ENCODE results near the gene SPTBN1.

Gene SPTBN1

DNA sequence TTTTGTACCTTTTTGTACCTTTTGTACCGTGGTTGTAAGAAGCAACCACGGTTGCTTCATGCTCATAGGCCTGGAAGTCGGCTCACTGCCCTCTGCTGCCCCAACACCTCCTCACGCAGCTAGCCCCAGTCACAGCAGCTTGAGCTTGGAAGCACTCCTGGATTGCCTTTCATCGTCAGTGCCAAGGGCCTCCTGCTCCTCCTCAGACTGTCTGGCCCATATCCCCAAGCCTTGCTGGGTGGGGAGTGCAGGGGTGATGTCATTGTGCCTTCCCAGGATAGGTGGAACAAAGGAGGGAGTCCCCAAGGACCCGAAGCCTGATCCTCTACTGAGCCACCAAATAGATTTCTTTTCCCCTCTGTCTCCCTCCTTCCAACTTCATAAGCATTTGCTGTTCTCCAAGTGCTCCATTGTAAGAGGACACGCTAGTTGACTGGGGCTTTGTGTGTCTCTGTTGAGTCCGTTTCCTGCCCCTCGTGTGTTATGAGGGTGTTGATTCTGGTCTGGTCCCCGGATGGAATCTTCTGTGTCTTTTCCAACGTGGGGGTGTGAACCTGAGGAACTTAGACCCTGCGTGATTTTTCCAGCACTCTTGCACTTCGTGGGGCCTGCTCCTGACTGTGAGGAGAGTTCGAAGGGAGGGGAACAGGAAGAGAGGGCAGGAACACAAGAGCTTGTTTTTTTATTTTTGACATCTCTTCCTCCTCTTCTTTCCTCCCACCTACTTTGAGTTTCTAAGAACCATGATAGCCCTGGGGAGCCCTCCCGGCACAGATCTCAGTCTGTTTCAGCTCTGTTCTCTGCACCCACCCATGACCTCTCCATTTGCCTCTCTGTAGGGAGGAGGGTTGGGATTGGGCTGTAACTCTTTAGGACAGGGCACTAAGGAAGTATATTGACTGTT, 140.1 kb downstream of the SPTBN1 start:
- no peak for DNase-seq

DNA sequence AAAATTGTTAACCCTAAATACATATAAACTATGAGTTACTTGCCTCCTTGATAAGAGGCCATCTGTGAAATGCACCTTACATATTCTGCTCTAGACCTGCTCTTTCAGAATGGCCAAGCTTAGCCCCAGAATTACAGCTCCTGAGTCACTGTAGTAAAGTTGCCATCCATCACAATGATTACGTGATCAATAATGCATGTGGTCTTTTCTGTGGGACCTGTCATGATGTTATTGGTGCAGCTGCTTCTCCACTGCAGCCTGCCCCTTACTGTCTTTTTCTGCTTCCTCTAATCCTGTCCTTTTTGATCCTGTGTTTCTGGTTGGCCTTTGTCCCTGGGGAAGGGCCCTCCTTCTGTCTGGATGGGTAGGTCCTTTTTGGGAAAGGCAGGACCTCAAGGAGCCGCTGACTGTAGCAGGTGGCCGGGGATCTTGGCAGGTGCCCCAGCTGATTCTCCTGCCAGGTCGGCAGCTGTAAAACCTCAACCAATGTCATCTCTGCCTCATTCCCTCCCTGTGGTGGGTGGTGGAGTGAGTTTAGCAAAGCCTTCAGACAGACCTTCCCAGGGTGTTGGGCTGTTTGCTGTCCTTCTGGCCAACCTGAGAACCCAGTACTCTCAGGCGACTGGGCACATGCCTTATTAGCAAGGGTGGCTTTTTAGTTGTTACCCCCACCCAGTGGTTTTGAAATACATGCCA, 141.2 kb downstream of the SPTBN1 start:
- no peak for DNase-seq

- no peak for DNase-seq
Measured at GRCh38 chr2:54598347-54599325, 142.5 kb downstream of the SPTBN1 start.

DNA sequence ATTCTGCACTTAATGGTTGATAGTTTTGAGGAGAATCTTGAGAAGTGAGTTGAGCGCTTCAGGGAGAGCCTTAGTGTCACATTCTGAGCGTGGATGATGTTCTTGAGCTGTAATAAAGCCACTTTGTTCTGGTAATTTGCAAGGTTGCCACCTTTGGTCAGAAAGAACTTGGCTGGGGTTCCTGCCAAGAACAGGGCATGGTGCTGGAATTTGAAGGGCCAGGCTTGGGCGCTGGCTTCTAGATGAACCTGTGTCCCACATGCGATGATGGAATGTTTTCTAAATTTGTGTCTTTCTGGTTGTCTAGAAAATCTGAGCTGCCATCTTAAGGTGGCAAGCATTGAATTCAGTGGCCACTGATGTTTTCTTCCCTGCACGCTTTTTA, 143.2 kb downstream of the SPTBN1 start:
- DNase-seq, result no peak

DNA sequence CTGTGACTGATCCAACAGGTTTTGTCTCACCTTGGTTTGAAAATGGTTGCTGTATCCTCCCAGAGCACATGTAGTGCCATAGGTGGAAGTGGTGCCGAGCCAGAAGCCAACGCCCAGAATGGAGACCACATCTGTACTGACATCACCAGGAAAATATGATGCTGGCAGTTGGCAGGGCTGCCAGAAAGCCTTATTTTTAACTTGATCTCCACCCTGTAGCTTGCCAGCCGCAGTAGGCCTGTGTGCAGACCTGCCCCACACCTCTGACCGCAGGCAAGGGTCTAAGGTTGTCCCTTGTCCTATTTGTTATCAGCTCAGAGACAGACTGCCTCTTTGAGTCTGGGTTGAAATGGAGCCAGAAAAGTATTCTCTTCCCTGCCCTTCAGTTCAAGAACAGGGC, 143.8 kb downstream of the SPTBN1 start:
- no peak for DNase-seq

DNA sequence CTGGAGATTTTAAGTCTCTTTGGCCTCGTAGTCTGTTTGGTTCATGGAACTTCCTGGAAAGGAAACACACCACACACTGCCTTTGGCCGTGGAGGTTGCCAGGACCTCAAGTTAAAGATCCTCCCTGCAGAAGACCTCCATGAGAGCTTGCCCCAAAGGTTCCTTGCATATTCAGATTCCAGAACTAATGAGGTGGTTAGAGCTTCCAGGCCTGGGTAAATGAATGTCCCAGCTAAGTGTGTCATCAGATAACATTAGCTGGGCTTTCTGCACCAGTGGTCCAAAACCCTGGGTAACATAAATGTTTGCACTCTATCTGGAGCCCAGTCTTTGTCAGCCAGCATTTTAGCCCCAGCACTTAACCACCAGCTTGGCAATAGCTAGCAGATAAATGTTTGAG, 145.2 kb downstream of the SPTBN1 start:
- DNase-seq, result no peak

DNA sequence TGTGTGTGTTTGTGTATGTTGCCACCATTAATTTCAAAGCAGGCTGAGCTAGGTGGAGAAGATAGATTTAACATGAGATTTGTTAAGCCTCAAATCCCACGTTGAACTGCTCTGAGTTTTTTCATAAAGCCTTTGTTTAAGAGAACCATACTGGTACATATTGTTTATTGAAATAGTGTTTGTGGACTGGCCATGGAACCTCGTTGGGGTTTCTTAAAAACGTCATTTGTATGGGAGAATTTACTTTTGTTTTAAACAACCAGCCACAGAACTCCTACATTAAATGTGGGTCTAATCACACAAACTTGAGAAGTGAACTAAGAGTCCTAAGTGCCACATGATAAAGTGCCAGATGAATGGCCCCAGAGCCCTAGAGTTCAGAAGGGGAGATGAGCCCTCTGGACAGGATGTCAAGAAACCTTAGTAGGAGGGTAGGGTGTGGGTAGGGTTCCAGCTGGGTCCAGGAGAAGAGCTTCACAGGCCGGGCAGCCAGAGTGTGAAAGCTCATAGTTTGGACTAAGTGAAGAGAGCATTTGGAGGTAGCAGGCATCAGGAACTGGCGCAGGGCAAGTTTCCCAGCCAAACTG, 146.7 kb downstream of the SPTBN1 start:
- DNase-seq, result no peak

GRCh38 chr2:54603357-54603756, 147.2 kb downstream of the SPTBN1 start:
- DNase-seq, result no peak

DNA sequence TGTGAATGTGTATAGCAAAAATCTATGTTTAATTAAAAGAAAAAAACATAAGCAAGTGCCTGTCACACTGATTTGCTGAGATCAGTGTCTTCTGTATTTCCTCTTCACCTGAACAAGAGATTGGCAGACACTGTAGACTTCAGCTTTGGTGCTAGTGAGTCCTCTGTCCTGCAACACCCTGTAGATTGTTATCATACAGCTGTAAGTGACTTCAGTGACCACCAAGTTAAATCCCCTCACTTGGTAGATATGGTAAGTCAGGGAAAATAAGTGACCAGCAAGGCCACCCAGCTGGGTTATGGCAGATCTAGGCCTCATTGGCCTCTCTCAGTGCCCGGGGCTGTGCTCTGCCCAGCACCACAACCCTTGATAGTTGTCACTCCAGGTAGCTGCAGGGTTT, 147.7 kb downstream of the SPTBN1 start:
- DNase-seq, result no peak

- no peak for DNase-seq
Measured at GRCh38 chr2:54604871-54605270, 148.7 kb downstream of the SPTBN1 start.

- DNase-seq, result no peak
Measured at GRCh38 chr2:54605836-54606235, 149.7 kb downstream of the SPTBN1 start.

DNA sequence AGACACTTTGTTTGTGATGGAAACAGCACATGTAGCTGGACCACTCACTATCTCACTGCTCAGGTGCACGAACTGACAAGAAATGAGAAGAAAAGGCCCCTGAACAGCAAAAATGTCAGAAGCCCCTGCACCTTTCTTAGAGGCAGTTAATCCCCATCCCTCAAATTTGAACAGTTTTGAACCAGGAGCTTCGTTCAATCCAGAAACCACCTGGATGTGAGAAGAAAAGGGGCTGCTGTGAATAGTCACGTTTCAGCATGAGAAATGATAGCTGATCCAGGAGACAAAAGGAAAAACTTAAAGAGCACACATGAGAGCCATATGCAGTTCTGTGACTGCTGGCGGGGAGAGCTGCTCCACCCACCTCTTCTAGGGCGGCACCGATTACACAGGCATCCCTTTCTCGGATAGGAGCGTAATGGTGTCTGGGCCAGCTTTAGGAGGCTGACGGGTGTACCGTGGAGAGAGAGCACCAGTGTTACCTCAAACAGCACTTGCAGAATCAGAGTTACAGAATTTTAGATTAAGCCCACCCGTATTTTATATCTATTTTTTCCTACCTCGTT, 150.3 kb downstream of the SPTBN1 start:
- DNase-seq, result no peak

DNA sequence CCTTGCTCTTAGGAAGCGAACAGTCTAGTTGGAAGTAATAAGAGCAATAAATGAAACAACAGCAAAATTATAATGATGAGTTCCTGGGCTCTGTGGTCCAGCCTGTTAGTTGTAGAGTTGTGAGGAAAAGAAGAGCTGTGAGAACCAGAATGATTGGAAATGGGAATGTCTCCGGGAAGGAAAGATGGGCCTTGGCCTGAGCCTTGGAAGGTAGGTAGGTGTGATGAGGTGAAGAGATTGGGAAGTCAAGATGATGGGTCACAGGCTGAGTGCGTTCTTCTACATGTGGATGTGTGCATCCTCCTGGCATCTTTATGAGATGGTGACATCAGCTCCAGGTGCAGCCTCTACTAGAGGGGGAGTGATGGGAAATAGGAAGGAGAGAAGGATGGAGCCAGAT, 152.1 kb downstream of the SPTBN1 start:
- DNase-seq, result no peak

GRCh38 chr2:54609241-54609640, 153.1 kb downstream of the SPTBN1 start:
- no peak for DNase-seq

GRCh38 chr2:54609647-54610046, 153.5 kb downstream of the SPTBN1 start:
- no peak for DNase-seq

DNA sequence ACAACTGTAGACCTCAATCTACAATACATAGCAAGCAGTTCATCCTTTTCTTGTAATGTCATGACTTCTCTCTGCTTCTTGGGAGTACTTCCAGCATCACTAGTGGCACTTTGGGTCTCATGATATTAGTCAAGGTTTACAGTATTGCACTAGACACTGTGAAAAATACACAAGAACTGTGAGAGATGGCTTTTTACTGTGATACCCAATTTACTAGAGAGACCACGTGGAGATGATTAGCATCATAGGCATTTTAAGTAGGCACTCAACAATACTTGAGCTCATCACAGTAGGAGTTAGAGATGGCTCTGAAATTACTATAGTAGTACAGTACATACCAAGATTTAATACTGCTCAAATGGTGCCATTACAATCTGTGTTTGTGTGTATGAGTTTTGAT, 154.6 kb downstream of the SPTBN1 start:
- DNase-seq, result no peak

DNA sequence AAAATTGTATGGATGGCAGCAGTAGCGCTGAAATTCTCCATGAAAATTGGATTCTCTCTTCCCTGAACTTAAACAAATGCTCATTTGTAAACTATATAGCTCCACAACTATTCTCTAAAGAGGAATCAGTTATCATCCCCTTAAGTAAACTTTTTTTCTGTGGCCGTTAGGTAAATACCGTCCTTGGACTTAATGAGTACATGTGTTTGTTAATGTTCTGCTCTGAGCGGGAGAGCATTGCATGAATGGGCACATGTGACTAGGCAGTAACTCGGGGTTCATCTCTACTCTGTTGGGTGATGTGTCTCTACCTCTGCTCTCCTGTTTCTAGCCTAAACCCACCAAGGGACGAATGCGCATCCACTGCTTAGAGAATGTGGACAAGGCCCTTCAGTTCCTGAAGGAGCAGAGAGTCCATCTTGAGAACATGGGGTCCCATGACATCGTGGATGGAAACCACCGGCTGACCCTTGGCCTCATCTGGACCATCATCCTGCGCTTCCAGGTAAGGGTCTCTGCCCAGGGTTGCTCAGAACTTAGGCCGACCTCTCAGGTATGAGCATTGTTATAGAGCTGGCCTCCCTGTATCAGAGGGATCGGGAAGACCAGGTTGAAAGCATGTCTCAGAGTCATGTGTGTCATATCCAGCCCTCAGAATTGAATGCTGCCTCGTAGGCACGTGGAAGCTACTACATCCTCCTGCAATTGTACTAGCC, 155.9 kb downstream of the SPTBN1 start:
- no peak for DNase-seq

DNA sequence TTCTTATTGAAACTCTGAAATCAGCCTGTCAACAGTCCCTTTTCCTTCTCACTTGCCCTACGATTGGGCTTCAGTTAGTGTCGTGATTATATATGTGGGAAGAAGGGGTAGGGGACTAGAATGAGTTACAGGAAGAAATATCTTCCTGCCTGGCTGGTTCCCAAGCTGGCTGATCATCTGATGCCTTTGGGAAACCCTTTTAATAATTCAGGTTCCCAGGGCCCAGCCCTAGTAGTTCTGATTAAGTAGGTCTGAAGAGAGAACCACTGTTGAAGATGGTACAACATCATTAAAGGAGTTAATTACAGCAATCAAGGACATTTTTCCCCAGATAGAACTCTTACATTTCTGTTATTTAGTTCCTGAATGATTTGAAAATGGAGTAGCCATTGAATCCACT, 157.3 kb downstream of the SPTBN1 start:
- no peak for DNase-seq

GRCh38 chr2:54613794-54614257, 157.7 kb downstream of the SPTBN1 start:
- no peak for DNase-seq

GRCh38 chr2:54614819-54615218, 158.7 kb downstream of the SPTBN1 start:
- no peak for DNase-seq

DNA sequence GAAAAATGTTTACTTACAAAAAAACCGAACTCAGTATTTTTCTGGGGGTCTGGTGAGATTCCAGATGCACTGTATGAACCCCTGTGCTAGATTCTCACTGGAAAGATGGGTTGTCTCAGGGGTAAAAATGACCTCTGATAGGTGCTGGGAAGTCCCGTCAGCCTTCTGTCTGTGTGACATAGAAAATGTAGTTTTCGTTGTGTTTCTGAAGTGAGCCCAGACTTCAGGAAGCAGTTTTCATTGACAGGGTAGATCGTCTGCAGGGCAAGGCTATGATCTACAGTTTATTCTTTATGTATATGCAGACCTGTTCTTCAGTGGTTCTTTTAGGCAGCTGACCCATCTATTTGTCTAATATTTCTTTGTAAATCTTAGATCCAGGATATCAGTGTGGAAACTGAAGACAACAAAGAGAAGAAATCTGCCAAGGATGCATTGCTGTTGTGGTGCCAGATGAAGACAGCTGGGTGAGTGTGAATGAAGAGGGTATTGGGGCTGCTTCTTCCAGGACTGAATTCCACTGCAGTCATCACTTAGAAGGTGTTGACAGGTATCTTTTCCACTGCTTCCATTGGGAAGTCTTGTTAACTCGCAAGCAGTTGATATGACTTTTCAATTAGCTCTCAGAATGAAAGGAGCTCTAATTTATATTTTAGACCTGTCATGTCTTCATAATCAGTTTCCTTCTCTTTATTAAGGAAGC, 159.9 kb downstream of the SPTBN1 start:
- DNase-seq, result no peak

Measured in NK-92 treated with Interleukin-12 subunit alpha and Interleukin-12 subunit beta, amount 100 ng/mL, for 24 hours (cell line).